GM12892 (cell line): ENCODE data around the gene RARB.

Experiments
- POLR2A ChIP-seq: IDR thresholded peaks from 2 replicates; pipeline ENCODE4 v1.6.1; 2011; ENCODE audit warnings: low read depth, low read length, control low read depth
- TAF1 ChIP-seq: IDR thresholded peaks from 2 replicates; pipeline ENCODE4 v1.6.1; 2011; ENCODE audit warnings: low read depth, mild to moderate bottlenecking, control low read depth, low read length, borderline replicate concordance

DNA sequence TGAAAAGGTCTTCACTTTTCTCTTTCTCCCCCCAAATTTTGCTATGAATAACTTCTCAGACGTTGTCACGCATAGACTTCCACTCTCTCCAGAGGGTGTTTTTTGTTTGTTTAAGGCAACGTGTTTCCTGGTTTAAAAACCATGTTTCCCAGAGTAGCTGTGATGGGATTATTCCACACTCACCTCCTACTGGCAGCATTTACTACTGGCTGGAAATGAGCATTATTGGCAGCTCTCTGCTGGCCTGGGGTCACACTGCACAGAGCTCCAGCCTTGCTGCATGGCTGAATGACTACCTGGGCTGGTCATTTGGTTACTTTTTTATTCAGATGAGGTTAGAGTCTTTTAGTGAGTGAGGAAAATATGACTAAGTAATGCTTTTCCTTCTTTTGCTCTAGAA lies 65.2 kb downstream of the RARB start:
- TF ChIP-seq POLR2A (no peak), TAF1 (no peak)
